IMR-90 (cell line): ENCODE results near the gene GPN1. TPM values are rescaled to one million over a fixed set of nuclear protein-coding genes. Genes with fewer than 3 reads are reported as not detected.
A peak's percentile ranks its signal among the peaks of the same experiment; 100 is the strongest.

Experiments
- ATAC-seq: fragments of 200-7000 bp; cut with Tn5 transposase; 2 replicates; pipeline ENCODE4 v1.9.1; 2020; ENCODE audit warnings: low read depth, mild to moderate bottlenecking, moderate library complexity
- BruUV-seq: library from RNA; stranded (reverse); fragments of 400-500 nt; replicated peaks from 2 replicates; lab custom pipeline; 2021; lab: Mats Ljungman, UMichigan
- CTCF ChIA-PET: fragments of 300-600 bp; formaldehyde crosslinking; extraction: SDS; loops from one replicate; lab custom pipeline; 2021; ENCODE audit warnings: antibody characterized with exemption; lab: Yijun Ruan, JAX
- POLR2A ChIA-PET: fragments of 300-600 bp; sonication (Branson Sonifier 250); formaldehyde crosslinking; loops from one replicate; lab custom pipeline; 2022; ENCODE audit warnings: antibody characterized with exemption; ENCODE audit not compliant: unreplicated experiment; lab: Charles Lee
- DNase-seq: peaks from one replicate; pipeline ENCODE4 v3.0.0; 2013
- H2AFZ ChIP-seq: replicated peaks from 2 replicates; pipeline ENCODE3; 2013; ENCODE audit warnings: low read length, mild to moderate bottlenecking; ENCODE audit not compliant: poor library complexity
- H2AK5ac ChIP-seq: 2 replicates; pipeline ENCODE4 v1.6.1; 2013; ENCODE audit warnings: low read depth, low read length, inconsistent platforms
- H2AK9ac ChIP-seq: replicated peaks from 2 replicates; pipeline ENCODE3; 2013; ENCODE audit warnings: mild to moderate bottlenecking, low read depth, low read length, moderate library complexity; ENCODE audit not compliant: poor library complexity
- H2BK120ac ChIP-seq: 2 replicates; pipeline ENCODE4 v1.6.1; 2013; ENCODE audit warnings: low read depth, low read length, inconsistent platforms
- H2BK15ac ChIP-seq: 3 replicates; pipeline ENCODE4 v1.6.1; 2013; ENCODE audit warnings: low read depth, low read length, inconsistent platforms
- H2BK20ac ChIP-seq: 2 replicates; pipeline ENCODE4 v1.6.1; 2013; ENCODE audit warnings: low read depth, mild to moderate bottlenecking, inconsistent platforms, low read length, moderate library complexity
- H2BK5ac ChIP-seq: 2 replicates; pipeline ENCODE4 v1.6.1; 2013; ENCODE audit warnings: mild to moderate bottlenecking, low read depth, low read length, inconsistent platforms; ENCODE audit not compliant: poor library complexity, severe bottlenecking
- H3K14ac ChIP-seq: replicated peaks from 2 replicates; pipeline ENCODE4 v1.6.1; 2013; ENCODE audit warnings: low read depth, low read length, inconsistent platforms
- H3K18ac ChIP-seq: 2 replicates; pipeline ENCODE4 v1.6.1; 2013; ENCODE audit warnings: low read depth, low read length, control low read depth
- H3K23ac ChIP-seq: 2 replicates; pipeline ENCODE4 v1.6.1; 2013; ENCODE audit warnings: low read depth, low read length, inconsistent platforms
- H3K27ac ChIP-seq: 2 replicates; pipeline ENCODE4 v1.5.1; 2013; ENCODE audit warnings: mild to moderate bottlenecking, control low read depth, low read length; ENCODE audit not compliant: insufficient read depth
- H3K27me3 ChIP-seq: 2 replicates; pipeline ENCODE4 v1.6.1; 2013; ENCODE audit warnings: low read length; ENCODE audit not compliant: control insufficient read depth, insufficient read depth
- H3K36me3 ChIP-seq: 2 replicates; pipeline ENCODE4 v1.6.1; 2013; ENCODE audit warnings: low read length, mixed read lengths; ENCODE audit not compliant: control insufficient read depth, insufficient read depth
- H3K4ac ChIP-seq: 2 replicates; pipeline ENCODE4 v1.6.1; 2013; ENCODE audit warnings: low read depth, low read length, inconsistent platforms
- H3K4me1 ChIP-seq: 2 replicates; pipeline ENCODE4 v1.6.1; 2013; ENCODE audit warnings: low read length, mixed read lengths; ENCODE audit not compliant: control insufficient read depth, insufficient read depth
- H3K4me2 ChIP-seq: 2 replicates; pipeline ENCODE4 v1.6.1; 2013; ENCODE audit warnings: low read depth, mild to moderate bottlenecking, control low read depth, low read length, moderate library complexity
- H3K4me3 ChIP-seq: 2 replicates; pipeline ENCODE4 v1.5.1; 2013; ENCODE audit warnings: low read depth, mild to moderate bottlenecking, control low read depth, low read length, moderate library complexity; ENCODE audit not compliant: insufficient read depth
- H3K56ac ChIP-seq: 2 replicates; pipeline ENCODE4 v1.6.1; 2013; ENCODE audit warnings: low read length, inconsistent platforms; ENCODE audit not compliant: insufficient read depth; ENCODE audit errors: extremely low read depth
- H3K79me1 ChIP-seq, 2 experiments: 2 replicates each; pipeline ENCODE4 v1.6.1; 2013; ENCODE audit warnings: low read length in 2 of 2, inconsistent platforms in 1 of 2, low read depth in 1 of 2
- H3K9ac ChIP-seq: 2 replicates; pipeline ENCODE4 v1.6.1; 2013; ENCODE audit warnings: low read depth, low read length, control low read depth
- H3K9me1 ChIP-seq: 2 replicates; pipeline ENCODE4 v1.6.1; 2013; ENCODE audit warnings: low read length, inconsistent platforms; ENCODE audit not compliant: insufficient read depth
- H3K9me3 ChIP-seq: 2 replicates; pipeline ENCODE4 v1.6.1; 2013; ENCODE audit warnings: low read length; ENCODE audit not compliant: control insufficient read depth, insufficient read depth
- H4K20me1 ChIP-seq: 2 replicates; pipeline ENCODE4 v1.6.1; 2013; ENCODE audit warnings: low read length, inconsistent platforms; ENCODE audit not compliant: insufficient read depth
- H4K5ac ChIP-seq: 2 replicates; pipeline ENCODE4 v1.6.1; 2013; ENCODE audit warnings: mild to moderate bottlenecking, low read depth, low read length, control low read depth
- H4K8ac ChIP-seq, 2 experiments: 2 replicates each; pipeline ENCODE4 v1.6.1; 2013; ENCODE audit warnings: low read depth in 2 of 2, low read length in 2 of 2, control low read depth in 1 of 2, inconsistent platforms in 1 of 2
- H4K91ac ChIP-seq: 2 replicates; pipeline ENCODE4 v1.6.1; 2013; ENCODE audit warnings: low read depth, low read length, inconsistent platforms; ENCODE audit not compliant: insufficient read depth
- BHLHE40 ChIP-seq: fragments of 150-350 bp; IDR thresholded peaks from 2 replicates; pipeline ENCODE4 v1.6.1; 2016; ENCODE audit warnings: mild to moderate bottlenecking, low read depth, low read length
- CEBPB ChIP-seq: IDR thresholded peaks from 2 replicates; pipeline ENCODE4 v1.6.1; 2012; ENCODE audit warnings: low read depth, low read length, improper control_type of control experiment
- CHD1 ChIP-seq: IDR thresholded peaks from 2 replicates; pipeline ENCODE4 v1.6.1; 2012; ENCODE audit warnings: low read depth, low read length, improper control_type of control experiment
- CTCF ChIP-seq: conservative IDR thresholded peaks from 2 replicates; pipeline ENCODE4 v1.5.1; 2012; ENCODE audit warnings: mild to moderate bottlenecking, low read depth, low read length, improper control_type of control experiment
- ELK1 ChIP-seq: fragments of 150-350 bp; IDR thresholded peaks from 2 replicates; pipeline ENCODE4 v1.6.1; 2016; ENCODE audit warnings: low read depth, mild to moderate bottlenecking, low read length, moderate library complexity, borderline replicate concordance
- FOS ChIP-seq: fragments of 150-350 bp; IDR thresholded peaks from 2 replicates; pipeline ENCODE4 v1.6.1; 2016; ENCODE audit warnings: low read depth, low read length
- MAFK ChIP-seq: IDR thresholded peaks from 2 replicates; pipeline ENCODE4 v1.6.1; 2012; ENCODE audit warnings: low read depth, low read length, improper control_type of control experiment
- MAZ ChIP-seq: IDR thresholded peaks from 2 replicates; pipeline ENCODE4 v1.6.1; 2012; ENCODE audit warnings: low read depth, mild to moderate bottlenecking, low read length, improper control_type of control experiment, moderate library complexity, borderline replicate concordance
- MXI1 ChIP-seq: IDR thresholded peaks from 2 replicates; pipeline ENCODE4 v1.6.1; 2012; ENCODE audit warnings: low read depth, mild to moderate bottlenecking, low read length, moderate library complexity, borderline replicate concordance
- NFE2L2 ChIP-seq: fragments of 150-350 bp; IDR thresholded peaks from 2 replicates; pipeline ENCODE4 v1.6.1; 2016; ENCODE audit warnings: low read depth, mild to moderate bottlenecking, low read length
- POLR2A ChIP-seq: IDR thresholded peaks from 2 replicates; pipeline ENCODE4 v1.6.1; 2012; ENCODE audit warnings: mild to moderate bottlenecking, low read depth, low read length
- RAD21 ChIP-seq: IDR thresholded peaks from 2 replicates; pipeline ENCODE4 v1.6.1; 2012; ENCODE audit warnings: low read length, improper control_type of control experiment
- RCOR1 ChIP-seq: IDR thresholded peaks from 2 replicates; pipeline ENCODE4 v1.6.1; 2012; ENCODE audit warnings: mild to moderate bottlenecking, low read length, improper control_type of control experiment; ENCODE audit not compliant: insufficient replicate concordance
- RFX5 ChIP-seq: IDR thresholded peaks from 2 replicates; pipeline ENCODE4 v1.8.0; 2012; ENCODE audit warnings: low read depth, mild to moderate bottlenecking, low read length, moderate library complexity
- SMC3 ChIP-seq: fragments of 150-350 bp; IDR thresholded peaks from 2 replicates; pipeline ENCODE4 v1.6.1; 2016; ENCODE audit warnings: low read depth, mild to moderate bottlenecking, antibody characterized with exemption, low read length, moderate library complexity
- USF2 ChIP-seq: fragments of 150-350 bp; IDR thresholded peaks from 2 replicates; pipeline ENCODE4 v1.6.1; 2017; ENCODE audit warnings: mild to moderate bottlenecking, antibody characterized with exemption, low read length, low read depth
- WGBS, 2 experiments: methylation state at CpG; one replicate each; pipeline versions ENCODE4 v1.1.5 to v1.1.7; 2013; ENCODE audit warnings: missing lambda C conversion rate in 2 of 2; ENCODE audit not compliant: insufficient read length in 1 of 2; ENCODE audit errors: extremely low coverage in 2 of 2; 5-methylcytosine and 5-hydroxymethylcytosine counted together
- dilution Hi-C: fragments of 300-500 bp; cut with HindIII; formaldehyde crosslinking; loops from one replicate; pipeline ENCODE4 v1.14.3; 2018; ENCODE audit warnings: low sequenced_read_pairs; ENCODE audit not compliant: unreplicated experiment
- in situ Hi-C: fragments of 300-500 bp; cut with MboI; formaldehyde crosslinking; loops from 3 replicates; pipeline ENCODE4 v1.14.3; 2019; ENCODE audit warnings: low sequenced_read_pairs, inconsistent platforms, mixed read lengths
- intact Hi-C: fragments of 100-400 bp; cut with micrococcal nuclease; formaldehyde crosslinking; loops from 2 replicates; pipeline ENCODE4 v1.10.0; 2022
- polyA plus RNA-seq, 3 experiments: library from polyadenylated mRNA; depleted of rRNA; stranded (reverse); fragments of >200 nt; gene quantifications; 2 replicates each; pipeline ENCODE4 v1.2.3, GENCODE V29; 2012; ENCODE audit warnings: low replicate concordance in 1 of 3
- total RNA-seq: library from RNA; depleted of rRNA; stranded (reverse); fragments of >200 nt; gene quantifications from 2 replicates; pipeline ENCODE4 v1.2.3, GENCODE V29; 2012

Gene GPN1
- total and polyA plus RNA-seq, 2 of the 4 experiments (the other 2 are of a cell fraction) = 37.8 to 63.8 TPM

- Histone ChIP-seq H3K9ac (no peak overlapping the region), H2BK20ac (no peak overlapping the region; the same call in 1 of the 2 replicates), H2AK9ac (no peak overlapping the region), H2AK5ac (no peak overlapping the region; the same call in 1 of the 2 replicates), H2BK5ac (no peak overlapping the region), H4K20me1 (peaks cover 34% of the 10 kb centered on the region), H3K56ac (no peak overlapping the region), H4K91ac (no peak overlapping the region), H3K27ac (no peak overlapping the region), H2AFZ (no peak overlapping the region), H3K4me2 (no peak overlapping the region; the same call in 1 of the 2 replicates), H2BK15ac (no peak overlapping the region), H3K4me3 (no peak overlapping the region), H3K14ac (0 out of 2 replicates have a peak overlapping the region, but pooled peaks have one; percentile 37), H3K4me1 (peaks cover 5% of the 10 kb centered on the region; the same call in 1 of the 2 replicates), H3K23ac (no peak overlapping the region), H3K27me3 (no peaks in the 10 kb centered on the region), H3K18ac (no peak overlapping the region), H3K36me3 (no peaks in the 10 kb centered on the region), H3K9me1 (peaks cover 3% of the 10 kb centered on the region; the same call in 1 of the 2 replicates), H3K4ac (no peak overlapping the region; the same call in 1 of the 2 replicates), H3K9me3 (peaks cover 4% of the 10 kb centered on the region), H4K5ac (no peak overlapping the region), H2BK120ac (no peak overlapping the region; the same call in 1 of the 2 replicates), H3K79me1 (peaks cover 11 to 44% of the 10 kb centered on the region in 2 experiments), H4K8ac (no peak overlapping the region)
- dilution Hi-C loops = no loop called here
- in situ Hi-C loops = no loop called here
- intact Hi-C loops = no loop called here
- WGBS, 2 experiments = no CpG with 5 or more reads among the region's 2 CpGs
- TF ChIP-seq MAZ (no peak), POLR2A (no peak), BHLHE40 (no peak), MAFK (no peak), CTCF (no peak), USF2 (no peak), RCOR1 (no peak), RFX5 (no peak), NFE2L2 (no peak), MXI1 (no peak), FOS (no peak), SMC3 (no peak), CEBPB (no peak), RAD21 (no peak), CHD1 (no peak), ELK1 (no peak)
- ATAC-seq (no peak), DNase-seq (no peak)
- no TSS peak for BruUV-seq
- ChIA-PET POLR2A (no interaction called here), CTCF (no interaction called here)
These were observed 40.5 kb upstream of the GPN1 start for GRCh38 chr2:27588308-27588707.
